Endothelial cell of umbilical vein (primary cell): Measurements from ENCODE around the gene ENKD1. TPM values are rescaled to one million over a fixed set of nuclear protein-coding genes. Genes with fewer than 3 reads are reported as not detected.

Source experiments
- BruUV-seq: library from RNA; stranded (reverse); fragments of 400-500 nt; replicated peaks from 2 replicates; lab custom pipeline; 2021; lab: Mats Ljungman, UMichigan
- CTCF ChIA-PET: fragments of 300-600, 350-600 bp; sonication (Branson Sonifier 250); formaldehyde crosslinking; loops from one replicate; lab custom pipeline; 2021; ENCODE audit warnings: antibody characterized with exemption, inconsistent platforms; lab: Charles Lee
- POLR2A ChIA-PET: fragments of 300-600, 350-600 bp; sonication (Branson Sonifier 250); formaldehyde crosslinking; loops from one replicate; lab custom pipeline; 2021; ENCODE audit warnings: antibody characterized with exemption, inconsistent platforms; lab: Charles Lee
- DNase-seq: peaks from one replicate; pipeline ENCODE4 v3.0.0-alpha.2; 2011; ENCODE audit warnings: low read depth, low spot score
- FAIRE-seq: peaks from 2 replicates; lab custom pipeline; 2011; peaks lifted over from hg19 to GRCh38; lab: Jason Lieb, UNC
- H2AFZ ChIP-seq: 2 replicates; pipeline ENCODE4 v1.6.0; 2012; ENCODE audit warnings: low read depth, low read length, control low read depth, inconsistent platforms
- H3K27ac ChIP-seq: 2 replicates; pipeline ENCODE4 v1.5.1; 2011; ENCODE audit warnings: low read depth, mild to moderate bottlenecking, control low read depth, low read length, moderate library complexity; ENCODE audit not compliant: insufficient read depth
- H3K27me3 ChIP-seq, 2 experiments: 2 replicates each; pipeline versions ENCODE4 v1.6.0 to v1.6.1; 2011; ENCODE audit warnings: low read length in 2 of 2, mixed read lengths in 1 of 2; ENCODE audit not compliant: control insufficient read depth in 2 of 2, insufficient read depth in 2 of 2
- H3K36me3 ChIP-seq, 2 experiments: 2 replicates in 1 of 2; 3 replicates in 1 of 2; pipeline ENCODE4 v1.5.1; 2011; ENCODE audit warnings: low read length in 2 of 2, mild to moderate bottlenecking in 1 of 2, moderate library complexity in 1 of 2; ENCODE audit not compliant: control insufficient read depth in 2 of 2, insufficient read depth in 2 of 2; ENCODE audit errors: extremely low read depth in 1 of 2
- H3K4me1 ChIP-seq: 3 replicates; pipeline ENCODE4 v1.5.1; 2011; ENCODE audit warnings: mild to moderate bottlenecking, low read length; ENCODE audit not compliant: control insufficient read depth, insufficient read depth; ENCODE audit errors: extremely low read depth
- H3K4me2 ChIP-seq: 2 replicates; pipeline ENCODE4 v1.6.1; 2011; ENCODE audit warnings: low read length, control low read depth, mixed read lengths; ENCODE audit not compliant: insufficient read depth
- H3K4me3 ChIP-seq, 3 experiments: fragments of 200-600 bp in 1 of 3; sonication (generic), shearing (Covaris generic) in 1 of 3; replicated peaks in 1 of 3; 2 replicates each; pipeline ENCODE4 v1.5.1; 2011 to 2016; ENCODE audit warnings: control low read depth in 3 of 3, low read length in 3 of 3, mild to moderate bottlenecking in 2 of 3, inconsistent platforms in 1 of 3, low read depth in 1 of 3, moderate library complexity in 1 of 3; ENCODE audit not compliant: insufficient read depth in 1 of 3
- H3K79me2 ChIP-seq: 2 replicates; pipeline ENCODE4 v1.6.0; 2012; ENCODE audit warnings: low read length, inconsistent platforms; ENCODE audit not compliant: control insufficient read depth, insufficient read depth
- H3K9ac ChIP-seq: replicated peaks from 2 replicates; pipeline ENCODE3; 2011; ENCODE audit warnings: low read length, control low read depth; ENCODE audit not compliant: insufficient read depth; ENCODE audit errors: extremely low read depth
- H3K9me1 ChIP-seq: replicated peaks from 3 replicates; pipeline ENCODE4 v1.6.0; 2011; ENCODE audit warnings: mild to moderate bottlenecking, low read length; ENCODE audit not compliant: control insufficient read depth, insufficient read depth; ENCODE audit errors: extremely low read depth
- H3K9me3 ChIP-seq: replicated peaks from 2 replicates; pipeline ENCODE4 v1.5.1; 2012; ENCODE audit warnings: low read length, inconsistent platforms; ENCODE audit not compliant: control insufficient read depth, insufficient read depth
- H4K20me1 ChIP-seq: replicated peaks from 2 replicates; pipeline ENCODE3; 2011; ENCODE audit warnings: mild to moderate bottlenecking, low read length; ENCODE audit not compliant: control insufficient read depth, insufficient read depth; ENCODE audit errors: extremely low read depth
- CTCF ChIP-seq, 2 donors: IDR thresholded peaks; 1 replicate in 1 of 2; 2 replicates in 1 of 2; pipeline ENCODE4 v1.5.1; 2011; ENCODE audit warnings: low read length in 2 of 2, mild to moderate bottlenecking in 2 of 2, moderate library complexity in 2 of 2, control low read depth in 1 of 2, inconsistent platforms in 1 of 2, low read depth in 1 of 2; ENCODE audit not compliant: insufficient read depth in 1 of 2; ENCODE audit errors: extremely low read depth in 1 of 2
- EZH2 ChIP-seq: IDR thresholded peaks from 2 replicates; pipeline ENCODE4 v1.6.1; 2012; ENCODE audit warnings: borderline replicate concordance, low read depth, mild to moderate bottlenecking, moderate library complexity, low read length, inconsistent platforms; ENCODE audit not compliant: severe bottlenecking
- GATA2 ChIP-seq: IDR thresholded peaks from 2 replicates; pipeline ENCODE4 v1.7.0; 2011; ENCODE audit warnings: low read depth, mild to moderate bottlenecking, moderate library complexity, mixed read lengths, low read length; ENCODE audit not compliant: insufficient read length, insufficient read depth
- MAX ChIP-seq: IDR thresholded peaks from 2 replicates; pipeline ENCODE4 v1.6.1; 2011; ENCODE audit not compliant: insufficient read depth, insufficient read length
- MYC ChIP-seq: IDR thresholded peaks from one replicate; pipeline ENCODE4 v1.6.1; 2011; ENCODE audit warnings: mild to moderate bottlenecking, low read depth, low read length
- POLR2AphosphoS5 ChIP-seq: IDR thresholded peaks from 2 replicates; pipeline ENCODE4 v1.6.1; 2012; ENCODE audit warnings: low read depth, mild to moderate bottlenecking, control low read depth, low read length, moderate library complexity; ENCODE audit not compliant: insufficient read depth
- dilution Hi-C: fragments of 300-500 bp; cut with MboI; formaldehyde crosslinking; loops from one replicate; pipeline ENCODE4 v1.15.0; 2019; ENCODE audit warnings: low sequenced_read_pairs; ENCODE audit not compliant: extremely low pct_ligation_motif_present
- intact Hi-C: fragments of 100-400 bp; cut with micrococcal nuclease; formaldehyde crosslinking; loops from one replicate; pipeline ENCODE4 v1.10.0; 2022
- polyA plus RNA-seq, 4 experiments: library from polyadenylated mRNA; depleted of rRNA in 3 of 4; stranded (reverse) in 3 of 4; unstranded in 1 of 4; fragments of >200 nt; gene quantifications; 2 replicates each; pipeline versions ENCODE4 v1.2.1 to v1.2.3, GENCODE V29; 2011 to 2012; ENCODE audit warnings: missing spikeins in 1 of 4
- total RNA-seq: library from RNA; stranded (reverse); gene quantifications from 2 replicates; pipeline ENCODE4 v1.2.3, GENCODE V29; 2021

The ENKD1 gene
- total and polyA plus RNA-seq, 2 donors (not counting 3 experiments of a cell fraction or from before 2014, with no cell fraction given), result 16.7 to 17.3 TPM

- H2AFZ ChIP-seq, result no peak overlapping the region
- intact Hi-C loops, result no loop called here
- no peaks in the 10 kb centered on the region for H3K9me3 ChIP-seq
- dilution Hi-C loops, result no loop called here
- no peak overlapping the region for H3K9ac ChIP-seq
- H3K27me3 ChIP-seq, result no peaks in the 10 kb centered on the region
- H3K4me1 ChIP-seq, result no peaks in the 10 kb centered on the region
- BruUV-seq, result no TSS peak
- H3K27ac ChIP-seq, result no peak overlapping the region
- no peaks in the 10 kb centered on the region for H4K20me1 ChIP-seq
- H3K9me1 ChIP-seq, result no peaks in the 10 kb centered on the region
- no peak overlapping the region for H3K4me2 ChIP-seq
- ChIA-PET CTCF (interaction anchor here (5.9 to 7.7 kb wide), 3 partner anchors 79 to 120 kb away, joined by 48 to 166 read pairs (median 141); partner anchors contain the start of gene CTCF), POLR2A (interaction anchor here (0.8 kb wide), 1 partner anchor 95 kb away, joined by 3 read pairs; no protein-coding TSS in a partner anchor)
- TF ChIP-seq POLR2AphosphoS5 (no peak), MYC (no peak), GATA2 (no peak), CTCF (IDR thresholded peaks at IDR 0.05; ENCODE audit: extremely low read depth in 1 of 2, insufficient read depth in 1 of 2, low read depth in 1 of 2, low read length in 2 of 2) (no peak), EZH2 (no peak), MAX (peak; percentile 50)
- no peak overlapping the region for H3K4me3 ChIP-seq
- H3K36me3 ChIP-seq, result peaks cover 4 to 6% of the 10 kb centered on the region in 2 experiments
- DNase-seq, result peak; percentile 52
- peak; percentile 24 for FAIRE-seq
- no peaks in the 10 kb centered on the region for H3K79me2 ChIP-seq
Measured at GRCh38 chr16:67641779-67642708, 24.5 kb downstream of the ENKD1 start.
